Ovary (tissue), 9 donors: ENCODE measurements around the gene MYBPHL. TPM values are rescaled to one million over a fixed set of nuclear protein-coding genes. Genes with fewer than 3 reads are reported as not detected.

Experiments used
- DNase-seq, 5 donors: peaks; one replicate each; pipeline ENCODE4 v3.0.0-alpha.2; 2019 to 2020
- H3K27ac ChIP-seq, 2 donors: fragments of 200-600 bp; one replicate each; pipeline versions ENCODE4 v1.5.1 to v1.8.0; 2019 to 2022
- H3K27me3 ChIP-seq: fragments of 200-600 bp; one replicate; pipeline ENCODE4 v1.8.0; 2022
- H3K36me3 ChIP-seq: fragments of 200-600 bp; sonication (generic); one replicate; pipeline ENCODE4 v1.5.1; 2019
- H3K4me1 ChIP-seq: one replicate; pipeline ENCODE4 v1.8.1; 2013; ENCODE audit warnings: mild to moderate bottlenecking, moderate library complexity; ENCODE audit not compliant: insufficient read depth
- H3K4me3 ChIP-seq: fragments of 200-600 bp; sonication (generic); one replicate; pipeline ENCODE4 v1.5.1; 2017
- H3K9me3 ChIP-seq, 2 donors: fragments of 200-600 bp in 1 of 2; sonication (generic) in 1 of 2; one replicate each; pipeline versions ENCODE4 v1.5.1 to v1.8.1; 2013 to 2019; ENCODE audit warnings: mild to moderate bottlenecking in 1 of 2, moderate library complexity in 1 of 2
- CTCF ChIP-seq, 3 donors: fragments of 450-650 bp in 2 of 3; fragments of 200-600 bp in 1 of 3; IDR thresholded peaks; one replicate each; pipeline versions ENCODE4 v1.5.1 to v1.8.0; 2016 to 2022; ENCODE audit warnings: antibody characterized with exemption in 3 of 3, mild to moderate bottlenecking in 1 of 3
- EP300 ChIP-seq: sonication (generic); formaldehyde crosslinking; IDR thresholded peaks from one replicate; pipeline ENCODE4 v1.6.1; 2017; ENCODE audit warnings: antibody characterized with exemption
- POLR2A ChIP-seq: fragments of 450-650 bp; IDR thresholded peaks from one replicate; pipeline ENCODE4 v1.6.1; 2017; ENCODE audit warnings: antibody characterized with exemption, mild to moderate bottlenecking, moderate library complexity
- WGBS, 3 donors: extraction: QIAGEN DNeasy Blood & Tissue Kit in 1 of 3; methylation state at CpG; one replicate each; pipeline versions ENCODE4 v1.1.5 to v1.1.7; 2013 to 2017; 5-methylcytosine and 5-hydroxymethylcytosine counted together
- intact Hi-C, 4 donors: fragments of 100-400 bp; cut with DNase I; formaldehyde crosslinking; loops; one replicate each; pipeline versions ENCODE4 v1.11.0 to v1.15.1; 2022 to 2023
- polyA plus RNA-seq, 2 donors: library from polyadenylated mRNA; stranded (reverse); fragments of 200-250 nt in 1 of 2; fragments of 350-450 nt in 1 of 2; fragmentation: Illumina TruSeq in 1 of 2; extraction: RNeasy Lipid Tissue Mini Kit (QIAGEN cat#74804) in 1 of 2; gene quantifications; one replicate each; pipeline ENCODE4 v1.2.3, GENCODE V29; 2013 to 2014
- total RNA-seq, 7 donors: library from RNA; depleted of rRNA in 2 of 7; stranded (reverse); fragments of >200 nt in 2 of 7; fragmentation: NEBNext Ultra II Directional in 3 of 7; extraction: Animal tissue kit (Norgen Biotek cat#: 25700) in 3 of 7; gene quantifications; one replicate each; pipeline versions ENCODE4 v1.1.0 to v1.2.4, GENCODE V29; 2016 to 2023
- donor health status: DM: no; HTN: no; CAD: no; lungs with moderate emphysema.
- donor health status: DM: no; HTN: no; CAD: no.
- donor health status: Bipolar disorder and iron deficiency.
- donor health status: DM: yes; HTN: yes; CAD: no.
- donor health status: DM: no; HTN: no; CAD: no.
- donor health status: DM: yes; HTN: yes; CAD: no.

MYBPHL gene
- total and polyA plus RNA-seq, 9 donors: 0.38 TPM; not detected in 8

DNA sequence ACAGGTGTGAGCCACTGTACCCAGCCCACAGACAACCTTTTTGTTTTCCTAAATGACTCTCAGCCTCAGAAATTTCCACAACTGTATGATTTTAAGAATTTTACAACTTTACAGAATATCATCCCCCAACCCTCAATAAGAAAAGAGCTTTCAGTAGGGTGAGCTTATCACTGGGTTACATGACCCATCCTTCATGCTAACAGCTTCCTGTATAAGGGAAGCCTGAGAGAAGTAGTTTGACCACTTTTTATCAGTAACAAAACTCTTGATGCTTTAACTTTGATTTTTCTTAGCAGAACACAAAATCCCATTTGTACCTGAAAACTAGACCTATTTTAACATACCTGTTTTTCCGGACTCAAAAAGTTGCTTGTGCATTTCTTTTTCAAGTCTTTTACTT, 9.7 kb upstream of the MYBPHL start:
- intact Hi-C loops: no loop called here
- Histone ChIP-seq H3K4me1 (no peaks in the 10 kb centered on the region), H3K4me3 (no peak overlapping the region), H3K36me3 (no peaks in the 10 kb centered on the region), H3K9me3 (no peaks in the 10 kb centered on the region), H3K27me3 (no peaks in the 10 kb centered on the region), H3K27ac (no peak overlapping the region)
- DNase-seq: no peak
- TF ChIP-seq POLR2A (no peak), CTCF (IDR thresholded peaks at IDR 0.05) (no peak), EP300 (no peak)
- WGBS, 3 donors: 87 to 100% (median 94%) methylated on average over 1 of the region's 1 CpG

DNA sequence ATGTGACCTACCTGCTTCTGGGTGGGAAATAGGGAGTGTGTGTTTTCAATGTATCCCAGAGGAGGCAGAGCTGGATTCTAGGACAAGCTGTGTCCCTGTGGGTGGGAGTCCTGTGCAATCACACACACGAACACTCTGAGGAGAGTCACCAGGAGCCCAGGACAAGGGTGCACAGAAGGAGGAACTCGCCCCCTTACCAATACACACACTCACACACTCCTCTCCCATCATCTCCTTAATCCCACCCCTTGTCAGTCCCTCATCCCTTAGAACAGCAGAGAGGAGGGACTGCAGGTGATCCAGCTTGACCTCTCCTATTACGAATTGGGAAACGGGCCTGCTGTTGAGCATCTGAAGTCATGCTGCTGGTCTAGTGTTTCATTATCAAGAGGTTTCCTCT, 8.5 kb upstream of the MYBPHL start:
- H3K4me3 ChIP-seq: no peak overlapping the region
- H3K36me3 ChIP-seq: no peaks in the 10 kb centered on the region
- no peaks in the 10 kb centered on the region for H3K27me3 ChIP-seq
- no peaks in the 10 kb centered on the region for H3K9me3 ChIP-seq
- intact Hi-C loops: no loop called here
- WGBS, 3 donors: 80 to 88% (median 87%) methylated on average over 4 of the region's 4 CpGs
- no peak overlapping the region for H3K27ac ChIP-seq
- DNase-seq: no peak
- H3K4me1 ChIP-seq: no peaks in the 10 kb centered on the region
- no peak for TF ChIP-seq EP300
- no peak for TF ChIP-seq POLR2A
- no peak for TF ChIP-seq CTCF (IDR thresholded peaks at IDR 0.05)

- Histone ChIP-seq H3K27me3 (no peaks in the 10 kb centered on the region), H3K36me3 (no peaks in the 10 kb centered on the region), H3K4me1 (no peaks in the 10 kb centered on the region), H3K4me3 (no peak overlapping the region), H3K27ac (no peak overlapping the region), H3K9me3 (no peaks in the 10 kb centered on the region)
- 85 to 94% (median 92%) methylated on average over 1 of the region's 1 CpG for WGBS, 3 donors
- no peak for DNase-seq
- intact Hi-C loops: no loop called here
- TF ChIP-seq CTCF (IDR thresholded peaks at IDR 0.05) (no peak), EP300 (no peak), POLR2A (no peak)
These were observed 8.0 kb upstream of the MYBPHL start for GRCh38 chr1:109314795-109315194.

DNA sequence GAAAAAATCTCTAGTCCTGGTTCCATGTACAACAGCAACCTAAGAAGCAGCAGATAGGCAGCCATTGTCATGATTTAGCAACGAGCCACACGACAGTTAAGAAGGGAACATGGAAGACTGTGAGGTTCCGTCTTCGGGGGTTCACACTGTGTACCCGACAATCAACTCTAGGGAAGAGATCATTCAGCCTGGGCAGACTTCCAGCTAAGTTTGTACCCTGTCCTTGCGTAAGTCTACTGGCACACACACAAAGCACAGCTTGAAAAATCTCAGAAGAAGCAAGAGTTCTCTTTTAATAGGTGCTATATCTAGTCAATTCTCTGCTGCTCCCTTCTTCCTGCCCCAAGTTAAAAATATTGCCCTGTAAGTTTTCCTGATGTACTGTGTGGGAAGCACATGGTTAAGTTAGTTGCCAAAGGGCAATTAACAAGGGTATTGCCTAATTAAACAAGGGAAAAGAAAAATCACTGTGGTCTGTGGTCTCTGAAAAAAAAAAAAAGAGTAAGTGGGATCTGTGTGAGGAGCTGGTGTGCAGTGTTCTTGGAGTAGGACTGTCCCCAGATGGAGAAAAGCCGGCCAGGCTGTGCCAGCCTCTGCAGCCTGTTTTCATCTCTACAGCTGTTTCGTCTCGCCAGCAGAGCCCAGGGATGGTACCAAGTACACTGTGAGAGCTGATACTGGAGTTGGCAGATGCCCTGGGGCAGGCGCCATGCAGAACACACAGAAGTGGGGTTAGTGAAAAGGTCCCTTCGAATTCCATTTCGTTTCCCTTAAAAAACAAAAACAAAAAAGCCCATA, 6.4 kb upstream of the MYBPHL start:
- Histone ChIP-seq H3K9me3 (no peaks in the 10 kb centered on the region), H3K36me3 (no peaks in the 10 kb centered on the region), H3K27me3 (no peaks in the 10 kb centered on the region), H3K4me3 (no peak overlapping the region), H3K4me1 (no peaks in the 10 kb centered on the region), H3K27ac (no peak overlapping the region)
- TF ChIP-seq EP300 (no peak), CTCF (IDR thresholded peaks at IDR 0.05) (no peak), POLR2A (no peak)
- intact Hi-C loops: no loop called here
- WGBS, 3 donors: 73 to 78% (median 78%) methylated on average over 12 of the region's 12 CpGs
- DNase-seq: no peak
